ENCODE measurements around the gene USH1C. TPM values are rescaled to one million over a fixed set of nuclear protein-coding genes. Genes with fewer than 3 reads are reported as not detected.

The USH1C gene
- polyA plus RNA-seq, 1 donor = not detected

GRCh38 chr11:17570034-17570433 is 25.8 kb upstream of the USH1C start:
- no peak for DNase-seq

- DNase-seq = no peak
These were observed 24.7 kb upstream of the USH1C start for GRCh38 chr11:17568944-17569343.

- DNase-seq = no peak
These were observed 20.4 kb upstream of the USH1C start for GRCh38 chr11:17564687-17565042.

- no peak for DNase-seq
These were observed 19.9 kb upstream of the USH1C start for GRCh38 chr11:17563961-17564686.

- no peak for DNase-seq
These were observed 19.0 kb upstream of the USH1C start for GRCh38 chr11:17563231-17563646.

GRCh38 chr11:17561526-17561925 is 17.3 kb upstream of the USH1C start:
- no peak for DNase-seq

GRCh38 chr11:17561111-17561415 is 16.8 kb upstream of the USH1C start:
- DNase-seq = no peak

GRCh38 chr11:17560281-17561110 is 16.3 kb upstream of the USH1C start:
- DNase-seq = no peak

- no peak for DNase-seq
These were observed 15.3 kb upstream of the USH1C start for GRCh38 chr11:17559341-17560087.

GRCh38 chr11:17558916-17559315 is 14.7 kb upstream of the USH1C start:
- no peak for DNase-seq

- DNase-seq = no peak
These were observed 14.0 kb upstream of the USH1C start for GRCh38 chr11:17558025-17558780.

- no peak for DNase-seq
These were observed 12.8 kb upstream of the USH1C start for GRCh38 chr11:17556999-17557398.

GRCh38 chr11:17554487-17554886 is 10.3 kb upstream of the USH1C start:
- no peak for DNase-seq

- DNase-seq = no peak
These were observed 9.0 kb upstream of the USH1C start for GRCh38 chr11:17553249-17553546.

- no peak for DNase-seq
These were observed 8.4 kb upstream of the USH1C start for GRCh38 chr11:17552392-17553248.

- DNase-seq = no peak
These were observed 7.8 kb upstream of the USH1C start for GRCh38 chr11:17552041-17552355.

GRCh38 chr11:17551347-17552040 is 7.3 kb upstream of the USH1C start:
- no peak for DNase-seq

GRCh38 chr11:17550450-17551346 is 6.5 kb upstream of the USH1C start:
- DNase-seq = no peak

- no peak for DNase-seq
These were observed 4.2 kb upstream of the USH1C start for GRCh38 chr11:17548444-17548843.

- no peak for DNase-seq
These were observed 3.7 kb upstream of the USH1C start for GRCh38 chr11:17547932-17548331.

Measured in hindlimb muscle (tissue), 1 donor.